A549 (cell line): ENCODE results near the gene SLC1A3. TPM values are rescaled to one million over a fixed set of nuclear protein-coding genes. Genes with fewer than 3 reads are reported as not detected.
"Not testable (repeated sequence)": the region's sequence is repeated elsewhere in the genome, so short reads cannot be mapped to it uniquely, and the experiment has no call there.

Experiments
- ATAC-seq, 2 experiments: fragments of 200-7000 bp in 1 of 2; fragments of >200 bp in 1 of 2; cut with Nextera tagmentation in 1 of 2; cut with Tn5 transposase in 1 of 2; 3 replicates each; pipeline versions ENCODE4 v1.8.0 to v1.9.1; 2018 to 2020; ENCODE audit warnings: mild to moderate bottlenecking in 1 of 2, moderate library complexity in 1 of 2
- CTCF ChIA-PET: fragments of 300-600 bp; sonication (Branson Sonifier 250); formaldehyde crosslinking; extraction: SDS; loops from one replicate; lab custom pipeline; 2021; ENCODE audit warnings: antibody characterized with exemption, inconsistent platforms; lab: Yijun Ruan, JAX
- POLR2A ChIA-PET: fragments of 350-600 bp; formaldehyde crosslinking; extraction: SDS; loops from one replicate; lab custom pipeline; 2021; ENCODE audit warnings: antibody characterized with exemption, inconsistent platforms; lab: Yijun Ruan, JAX
- DNase-seq, 2 experiments: peaks; one replicate each; pipeline versions ENCODE4 v3.0.0 to v3.0.0-alpha.2; 2011 to 2016; ENCODE audit warnings: low read depth in 1 of 2, low spot score in 1 of 2
- FAIRE-seq: peaks from 2 replicates; lab custom pipeline; 2011; peaks lifted over from hg19 to GRCh38; lab: Jason Lieb, UNC
- H3K27ac ChIP-seq, 2 experiments: fragments of >200 bp; sonication (Bioruptor Twin); formaldehyde crosslinking; 3 replicates each; pipeline ENCODE4 v1.5.1; 2016 to 2017
- H3K4me1 ChIP-seq: fragments of >200 bp; sonication (Bioruptor Twin); formaldehyde crosslinking; 3 replicates; pipeline ENCODE4 v1.6.1; 2016
- H3K4me2 ChIP-seq: fragments of >200 bp; sonication (Bioruptor Twin); formaldehyde crosslinking; 3 replicates; pipeline ENCODE4 v1.6.1; 2016
- H3K4me3 ChIP-seq: fragments of >200 bp; sonication (Bioruptor Twin); formaldehyde crosslinking; 3 replicates; pipeline ENCODE4 v1.5.1; 2016
- H3K9me3 ChIP-seq: fragments of >200 bp; sonication (Bioruptor Twin); formaldehyde crosslinking; 3 replicates; pipeline ENCODE4 v1.6.1; 2016
- CBX2 ChIP-seq: fragments of 200-600 bp; sonication (generic); IDR thresholded peaks from 2 replicates; pipeline ENCODE4 v1.6.1; 2016; ENCODE audit warnings: low read depth, mild to moderate bottlenecking, borderline replicate concordance
- CEBPB ChIP-seq, 2 experiments: fragments of >200 bp in 1 of 2; sonication (Bioruptor Twin) in 1 of 2; formaldehyde crosslinking in 1 of 2; IDR thresholded peaks; 2 replicates each; pipeline ENCODE4 v1.6.1; 2012 to 2016
- CHD2 ChIP-seq: fragments of 150-350 bp; IDR thresholded peaks from 2 replicates; pipeline ENCODE4 v1.6.1; 2014; ENCODE audit warnings: low read length; ENCODE audit not compliant: partially characterized antibody
- CHD4 ChIP-seq: fragments of 200-600 bp; sonication (generic); IDR thresholded peaks from 2 replicates; pipeline ENCODE4 v1.6.1; 2016; ENCODE audit warnings: antibody characterized with exemption, mild to moderate bottlenecking, borderline replicate concordance
- EHF ChIP-seq: fragments of 250-450 bp; sonication (Bioruptor Pico); IDR thresholded peaks from 2 replicates; pipeline ENCODE4 v1.5.0; 2020; ENCODE audit warnings: mild to moderate bottlenecking
- EHMT2 ChIP-seq: fragments of 200-600 bp; sonication (generic); IDR thresholded peaks from 2 replicates; pipeline ENCODE4 v1.6.1; 2016; ENCODE audit warnings: antibody characterized with exemption, low read depth, mild to moderate bottlenecking, moderate library complexity
- ELK1 ChIP-seq: fragments of 150-350 bp; IDR thresholded peaks from 2 replicates; pipeline ENCODE4 v1.6.1; 2014; ENCODE audit warnings: low read depth, mild to moderate bottlenecking, low read length
- EP300 ChIP-seq, 2 experiments: fragments of >200 bp; sonication (Bioruptor Twin); formaldehyde crosslinking; IDR thresholded peaks; 2 replicates in 1 of 2; 3 replicates in 1 of 2; pipeline ENCODE4 v1.6.1; 2016 to 2017
- ESRRA ChIP-seq: fragments of 150-350 bp; IDR thresholded peaks from 2 replicates; pipeline ENCODE4 v1.6.1; 2014; ENCODE audit warnings: mild to moderate bottlenecking, low read length, borderline replicate concordance
- FOXS1 ChIP-seq: fragments of 250-450 bp; sonication (Bioruptor Pico); IDR thresholded peaks from 2 replicates; pipeline ENCODE4 v1.5.0; 2020; ENCODE audit warnings: mild to moderate bottlenecking, moderate library complexity
- HEYL ChIP-seq: fragments of 250-450 bp; sonication (Bioruptor Pico); IDR thresholded peaks from 2 replicates; pipeline ENCODE4 v1.8.0; 2021; ENCODE audit warnings: mild to moderate bottlenecking, moderate library complexity
- JUN ChIP-seq, 2 experiments: fragments of >200 bp; sonication (Bioruptor Twin); formaldehyde crosslinking; IDR thresholded peaks; 2 replicates in 1 of 2; 3 replicates in 1 of 2; pipeline ENCODE4 v1.6.1; 2016 to 2017
- MAFK ChIP-seq: fragments of 450-650 bp; IDR thresholded peaks from 2 replicates; pipeline ENCODE4 v1.6.1; 2014; ENCODE audit not compliant: partially characterized antibody
- MAX ChIP-seq: IDR thresholded peaks from 2 replicates; pipeline ENCODE4 v1.6.1; 2012
- NR3C1 ChIP-seq: fragments of >200 bp; sonication (Bioruptor Twin); formaldehyde crosslinking; IDR thresholded peaks from 3 replicates; pipeline ENCODE4 v1.6.1; 2017
- PHF8 ChIP-seq: fragments of 200-600 bp; sonication (generic); IDR thresholded peaks from 2 replicates; pipeline ENCODE4 v1.6.1; 2016; ENCODE audit warnings: low read depth, mild to moderate bottlenecking, antibody characterized with exemption, moderate library complexity, borderline replicate concordance
- POLR2A ChIP-seq: IDR thresholded peaks from 2 replicates; pipeline ENCODE4 v1.6.1; 2012; ENCODE audit warnings: mild to moderate bottlenecking, low read length
- RNF2 ChIP-seq: fragments of 200-600 bp; sonication (generic); IDR thresholded peaks from 2 replicates; pipeline ENCODE4 v1.6.1; 2016; ENCODE audit warnings: low read depth, mild to moderate bottlenecking, antibody characterized with exemption, moderate library complexity, borderline replicate concordance
- TFCP2L1 ChIP-seq: fragments of 250-450 bp; sonication (Bioruptor Pico); IDR thresholded peaks from 2 replicates; pipeline ENCODE4 v1.5.0; 2021; ENCODE audit warnings: mild to moderate bottlenecking
- TP53 ChIP-seq: fragments of 250-450 bp; sonication (Bioruptor Pico); IDR thresholded peaks from 2 replicates; pipeline ENCODE4 v1.5.0; 2021; ENCODE audit warnings: mild to moderate bottlenecking, moderate library complexity
- ZNF302 ChIP-seq: fragments of 250-450 bp; sonication (Bioruptor Pico); IDR thresholded peaks from 2 replicates; pipeline ENCODE4 v1.9.0; 2021; ENCODE audit warnings: inconsistent platforms, mild to moderate bottlenecking, moderate library complexity
- WGBS: methylation state at CpG from one replicate; pipeline ENCODE4 v1.1.6; 2017; ENCODE audit errors: missing lambda C conversion rate; 5-methylcytosine and 5-hydroxymethylcytosine counted together
- polyA plus RNA-seq, 4 experiments: library from polyadenylated mRNA; depleted of rRNA in 3 of 4; stranded (reverse); fragments of >200 nt; fragmentation: RNase III in 1 of 4; extraction: RNeasy Plus Mini Kit Qiagen cat#74134 plus additional on column Dnase treatment in 1 of 4; gene quantifications; 2 replicates in 3 of 4; 3 replicates in 1 of 4; pipeline ENCODE4 v1.2.3, GENCODE V29; 2011 to 2017
- TF ChIP-seq, protein P1 (sequence below): fragments of >200 bp; sonication (Bioruptor Twin); formaldehyde crosslinking; IDR thresholded peaks from 3 replicates; pipeline ENCODE4 v1.5.1; 2016
- TF ChIP-seq, protein P2 (sequence below): fragments of >200 bp; sonication (Bioruptor Twin); formaldehyde crosslinking; IDR thresholded peaks from 3 replicates; pipeline ENCODE4 v1.6.1; 2016

Gene SLC1A3
- polyA plus RNA-seq, 2 of the 4 experiments (the other 2 are of a cell fraction): not detected

DNA sequence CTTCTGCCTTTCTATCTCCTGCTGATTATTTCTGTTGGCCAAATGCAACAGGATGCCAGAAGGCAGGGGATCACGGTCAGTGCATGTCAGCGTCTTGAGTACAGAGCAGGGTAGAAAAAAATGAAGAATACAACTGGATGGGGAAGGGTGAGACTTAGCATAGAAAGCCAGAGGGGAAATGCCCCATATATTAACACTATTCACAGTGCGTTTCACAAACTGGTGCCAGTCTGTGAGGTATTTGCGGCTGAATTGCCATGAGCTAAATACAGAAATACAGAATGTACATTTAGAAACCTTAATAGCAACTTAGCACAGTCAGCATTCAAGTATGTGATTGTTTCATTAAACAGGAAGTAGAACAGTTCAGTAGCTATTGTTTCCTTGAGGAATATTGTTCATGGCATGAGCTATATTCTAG lies 31.0 kb upstream of the SLC1A3 start:
- no peaks in the 10 kb centered on the region for H3K4me1 ChIP-seq
- peak; percentile 5 for TF ChIP-seq MAFK
- TF ChIP-seq EHMT2: no peak
- no peak for TF ChIP-seq HEYL (CRISPR knock-in tag)
- TF ChIP-seq, protein P1, sequence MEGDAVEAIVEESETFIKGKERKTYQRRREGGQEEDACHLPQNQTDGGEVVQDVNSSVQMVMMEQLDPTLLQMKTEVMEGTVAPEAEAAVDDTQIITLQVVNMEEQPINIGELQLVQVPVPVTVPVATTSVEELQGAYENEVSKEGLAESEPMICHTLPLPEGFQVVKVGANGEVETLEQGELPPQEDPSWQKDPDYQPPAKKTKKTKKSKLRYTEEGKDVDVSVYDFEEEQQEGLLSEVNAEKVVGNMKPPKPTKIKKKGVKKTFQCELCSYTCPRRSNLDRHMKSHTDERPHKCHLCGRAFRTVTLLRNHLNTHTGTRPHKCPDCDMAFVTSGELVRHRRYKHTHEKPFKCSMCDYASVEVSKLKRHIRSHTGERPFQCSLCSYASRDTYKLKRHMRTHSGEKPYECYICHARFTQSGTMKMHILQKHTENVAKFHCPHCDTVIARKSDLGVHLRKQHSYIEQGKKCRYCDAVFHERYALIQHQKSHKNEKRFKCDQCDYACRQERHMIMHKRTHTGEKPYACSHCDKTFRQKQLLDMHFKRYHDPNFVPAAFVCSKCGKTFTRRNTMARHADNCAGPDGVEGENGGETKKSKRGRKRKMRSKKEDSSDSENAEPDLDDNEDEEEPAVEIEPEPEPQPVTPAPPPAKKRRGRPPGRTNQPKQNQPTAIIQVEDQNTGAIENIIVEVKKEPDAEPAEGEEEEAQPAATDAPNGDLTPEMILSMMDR: no peak
- no peak for TF ChIP-seq CHD2
- TF ChIP-seq JUN (IDR thresholded peaks at IDR 0.05): no peak
- no peak overlapping the region for H3K27ac ChIP-seq
- H3K4me2 ChIP-seq: no peak overlapping the region
- ATAC-seq: no peak
- no peaks in the 10 kb centered on the region for H3K9me3 ChIP-seq
- DNase-seq: no peak
- ChIA-PET CTCF (interaction anchor here (1.7 kb wide), 1 partner anchor 11 kb away, joined by 5 read pairs; no protein-coding TSS in a partner anchor), POLR2A (no interaction called here)
- FAIRE-seq: no peak
- 23% methylated on average over 4 of the region's 4 CpGs for WGBS
- H3K4me3 ChIP-seq: no peak overlapping the region

- 6% methylated on average over 2 of the region's 2 CpGs for WGBS
- no peak overlapping the region for H3K27ac ChIP-seq
- no peaks in the 10 kb centered on the region for H3K9me3 ChIP-seq
- ChIA-PET CTCF (interaction anchor here (0.6 to 1.7 kb wide), 3 partner anchors 10 to 369 kb away, joined by 3 to 5 read pairs (median 3); no protein-coding TSS in a partner anchor), POLR2A (no interaction called here)
- DNase-seq (no peak), FAIRE-seq (no peak), ATAC-seq (no peak)
- no peaks in the 10 kb centered on the region for H3K4me1 ChIP-seq
- no peak overlapping the region for H3K4me2 ChIP-seq
- H3K4me3 ChIP-seq: no peak overlapping the region
- TF ChIP-seq ESRRA (no peak), MAX (no peak), CEBPB (IDR thresholded peaks at IDR 0.05) (no peak), TFCP2L1 (no peak), JUN (IDR thresholded peaks at IDR 0.05) (no peak), RNF2 (no peak), NR3C1 (no peak), EHF (no peak), CHD4 (no peak), PHF8 (no peak), EP300 (IDR thresholded peaks at IDR 0.05) (no peak), ELK1 (no peak), FOXS1 (no peak), ZNF302 (no peak), TP53 (CRISPR knock-in tag) (no peak), POLR2A (no peak), CBX2 (no peak)
- TF ChIP-seq, protein P1: no peak
- TF ChIP-seq, protein P2, sequence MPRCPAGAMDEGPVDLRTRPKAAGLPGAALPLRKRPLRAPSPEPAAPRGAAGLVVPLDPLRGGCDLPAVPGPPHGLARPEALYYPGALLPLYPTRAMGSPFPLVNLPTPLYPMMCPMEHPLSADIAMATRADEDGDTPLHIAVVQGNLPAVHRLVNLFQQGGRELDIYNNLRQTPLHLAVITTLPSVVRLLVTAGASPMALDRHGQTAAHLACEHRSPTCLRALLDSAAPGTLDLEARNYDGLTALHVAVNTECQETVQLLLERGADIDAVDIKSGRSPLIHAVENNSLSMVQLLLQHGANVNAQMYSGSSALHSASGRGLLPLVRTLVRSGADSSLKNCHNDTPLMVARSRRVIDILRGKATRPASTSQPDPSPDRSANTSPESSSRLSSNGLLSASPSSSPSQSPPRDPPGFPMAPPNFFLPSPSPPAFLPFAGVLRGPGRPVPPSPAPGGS: no peak
Measured at GRCh38 chr5:36576721-36577120, 29.7 kb upstream of the SLC1A3 start.

- H3K27ac ChIP-seq, FAIRE-seq, CTCF ChIA-PET, H3K4me1 ChIP-seq, H3K4me3 ChIP-seq, DNase-seq, ATAC-seq, H3K9me3 ChIP-seq, POLR2A ChIA-PET, H3K4me2 ChIP-seq: not testable (repeated sequence)
Measured at GRCh38 chr5:36579858-36580257, 26.5 kb upstream of the SLC1A3 start.
